Panc1 (cell line): ENCODE results near the gene WDFY3. TPM values are rescaled to one million over a fixed set of nuclear protein-coding genes. Genes with fewer than 3 reads are reported as not detected.

Experiments
- ATAC-seq: fragments of 200-7000 bp; cut with Tn5 transposase; 2 replicates; pipeline ENCODE4 v1.9.1; 2020; ENCODE audit warnings: mild to moderate bottlenecking, moderate library complexity
- BruUV-seq: library from RNA; stranded (reverse); fragments of 400-500 nt; replicated peaks from 2 replicates; lab custom pipeline; 2021; lab: Mats Ljungman, UMichigan
- CTCF ChIA-PET: fragments of 300-600 bp; sonication (Branson Sonifier 250); formaldehyde crosslinking; loops from one replicate; lab custom pipeline; 2022; ENCODE audit warnings: antibody characterized with exemption; lab: Charles Lee
- POLR2A ChIA-PET: fragments of 300-600 bp; sonication (Branson Sonifier 250); formaldehyde crosslinking; loops from one replicate; lab custom pipeline; 2022; ENCODE audit warnings: antibody characterized with exemption; lab: Charles Lee
- DNase-seq: peaks from one replicate; pipeline ENCODE4 v3.0.0-alpha.2; 2010; ENCODE audit warnings: low read depth, low spot score
- H3K27ac ChIP-seq: 2 replicates; pipeline ENCODE4 v1.5.1; 2011; ENCODE audit warnings: mild to moderate bottlenecking, low read length, inconsistent platforms
- H3K27me3 ChIP-seq: fragments of 200-500 bp; sonication (Bioruptor generic); 2 replicates; pipeline ENCODE4 v1.6.0; 2014; ENCODE audit warnings: low read length, inconsistent platforms; ENCODE audit not compliant: control insufficient read depth, insufficient read depth
- H3K36me3 ChIP-seq: fragments of 200-500 bp; sonication (Bioruptor generic); 2 replicates; pipeline ENCODE4 v1.5.1; 2014; ENCODE audit warnings: inconsistent platforms, mild to moderate bottlenecking, low read length, moderate library complexity; ENCODE audit not compliant: control insufficient read depth, insufficient read depth
- H3K4me1 ChIP-seq: 2 replicates; pipeline ENCODE4 v1.5.1; 2011; ENCODE audit warnings: inconsistent platforms, mild to moderate bottlenecking, low read length, moderate library complexity; ENCODE audit not compliant: control insufficient read depth, insufficient read depth
- H3K4me3 ChIP-seq, 2 experiments: 2 replicates each; pipeline ENCODE4 v1.5.1; 2011 to 2012; ENCODE audit warnings: low read depth in 2 of 2, low read length in 2 of 2, mild to moderate bottlenecking in 2 of 2, inconsistent platforms in 1 of 2, moderate library complexity in 1 of 2
- H3K9me3 ChIP-seq: fragments of 200-500 bp; sonication (Bioruptor generic); 2 replicates; pipeline ENCODE4 v1.5.1; 2014; ENCODE audit warnings: low read depth, mild to moderate bottlenecking, inconsistent platforms, low read length, moderate library complexity; ENCODE audit not compliant: control insufficient read depth, insufficient read depth
- POLR2AphosphoS5 ChIP-seq: IDR thresholded peaks from 2 replicates; pipeline ENCODE4 v1.6.1; 2012; ENCODE audit warnings: mild to moderate bottlenecking, low read depth, low read length, moderate library complexity
- REST ChIP-seq, 2 experiments: IDR thresholded peaks; 2 replicates each; pipeline ENCODE4 v1.6.1; 2011 to 2012; ENCODE audit warnings: low read depth in 2 of 2, control low read depth in 1 of 2, low read length in 1 of 2, mild to moderate bottlenecking in 1 of 2, moderate library complexity in 1 of 2; ENCODE audit not compliant: insufficient read depth in 1 of 2
- SIN3A ChIP-seq: IDR thresholded peaks from 2 replicates; pipeline ENCODE4 v1.6.1; 2012; ENCODE audit warnings: low read depth, mild to moderate bottlenecking, low read length, moderate library complexity, borderline replicate concordance; ENCODE audit not compliant: insufficient read depth
- TCF7L2 ChIP-seq: IDR thresholded peaks from 2 replicates; pipeline ENCODE4 v1.6.1; 2011; ENCODE audit warnings: mild to moderate bottlenecking, low read depth, low read length, inconsistent platforms
- in situ Hi-C: cut with HindIII; loops from 2 replicates; pipeline ENCODE4 v1.10.0; 2016; ENCODE audit warnings: low sequenced_read_pairs, low pct_unique_long_range_greater_than_20kb
- intact Hi-C: fragments of 100-400 bp; cut with micrococcal nuclease; formaldehyde crosslinking; loops from one replicate; pipeline ENCODE4 v1.10.0; 2022; ENCODE audit not compliant: unreplicated experiment
- total RNA-seq: library from RNA; stranded (reverse); gene quantifications from one replicate; pipeline ENCODE4 v1.2.1, GENCODE V29; 2021; ENCODE audit not compliant: unreplicated experiment
- TF ChIP-seq, protein P1 (sequence below): fragments of 450-650 bp; IDR thresholded peaks from 2 replicates; pipeline ENCODE4 v1.5.1; 2017; ENCODE audit warnings: mild to moderate bottlenecking

Gene WDFY3
- total RNA-seq, 1 experiment from 2014 or later, result 47.8 TPM

DNA sequence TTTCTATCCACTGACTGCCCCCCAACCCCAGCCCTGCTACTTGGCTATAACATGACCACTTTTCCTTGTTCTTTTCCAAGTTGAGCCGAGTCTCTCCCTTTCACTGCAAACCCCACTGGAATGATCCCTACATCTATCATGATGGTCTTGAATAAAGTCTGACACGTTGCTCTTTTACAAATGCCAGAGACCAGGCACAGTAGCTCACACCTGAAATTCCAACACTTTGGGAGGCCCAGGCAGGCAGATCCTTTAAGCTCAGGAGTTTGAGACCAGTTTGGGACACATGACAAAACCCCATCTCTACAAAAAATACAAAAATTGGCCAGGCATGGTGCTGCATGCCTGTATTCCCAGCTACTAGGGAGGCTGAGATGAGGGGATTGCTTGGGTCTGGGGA, 100.9 kb downstream of the WDFY3 start:
- no peak overlapping the region for H3K4me3 ChIP-seq
- intact Hi-C loops (no loop called here), in situ Hi-C loops (no loop called here)
- no peaks in the 10 kb centered on the region for H3K27me3 ChIP-seq
- H3K36me3 ChIP-seq, result no peaks in the 10 kb centered on the region
- DNase-seq (no peak), ATAC-seq (no peak)
- H3K27ac ChIP-seq, result no peak overlapping the region
- H3K4me1 ChIP-seq, result no peaks in the 10 kb centered on the region
- TF ChIP-seq SIN3A (no peak), POLR2AphosphoS5 (no peak), TCF7L2 (no peak), REST (IDR thresholded peaks at IDR 0.05; ENCODE audit: insufficient read depth in 1 of 2, low read depth in 2 of 2, low read length in 1 of 2) (no peak)
- TF ChIP-seq, protein P1, sequence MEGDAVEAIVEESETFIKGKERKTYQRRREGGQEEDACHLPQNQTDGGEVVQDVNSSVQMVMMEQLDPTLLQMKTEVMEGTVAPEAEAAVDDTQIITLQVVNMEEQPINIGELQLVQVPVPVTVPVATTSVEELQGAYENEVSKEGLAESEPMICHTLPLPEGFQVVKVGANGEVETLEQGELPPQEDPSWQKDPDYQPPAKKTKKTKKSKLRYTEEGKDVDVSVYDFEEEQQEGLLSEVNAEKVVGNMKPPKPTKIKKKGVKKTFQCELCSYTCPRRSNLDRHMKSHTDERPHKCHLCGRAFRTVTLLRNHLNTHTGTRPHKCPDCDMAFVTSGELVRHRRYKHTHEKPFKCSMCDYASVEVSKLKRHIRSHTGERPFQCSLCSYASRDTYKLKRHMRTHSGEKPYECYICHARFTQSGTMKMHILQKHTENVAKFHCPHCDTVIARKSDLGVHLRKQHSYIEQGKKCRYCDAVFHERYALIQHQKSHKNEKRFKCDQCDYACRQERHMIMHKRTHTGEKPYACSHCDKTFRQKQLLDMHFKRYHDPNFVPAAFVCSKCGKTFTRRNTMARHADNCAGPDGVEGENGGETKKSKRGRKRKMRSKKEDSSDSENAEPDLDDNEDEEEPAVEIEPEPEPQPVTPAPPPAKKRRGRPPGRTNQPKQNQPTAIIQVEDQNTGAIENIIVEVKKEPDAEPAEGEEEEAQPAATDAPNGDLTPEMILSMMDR, result no peak
- CTCF ChIA-PET, result no interaction called here
- no peaks in the 10 kb centered on the region for H3K9me3 ChIP-seq
- POLR2A ChIA-PET, result no interaction called here
- BruUV-seq, result no TSS peak

DNA sequence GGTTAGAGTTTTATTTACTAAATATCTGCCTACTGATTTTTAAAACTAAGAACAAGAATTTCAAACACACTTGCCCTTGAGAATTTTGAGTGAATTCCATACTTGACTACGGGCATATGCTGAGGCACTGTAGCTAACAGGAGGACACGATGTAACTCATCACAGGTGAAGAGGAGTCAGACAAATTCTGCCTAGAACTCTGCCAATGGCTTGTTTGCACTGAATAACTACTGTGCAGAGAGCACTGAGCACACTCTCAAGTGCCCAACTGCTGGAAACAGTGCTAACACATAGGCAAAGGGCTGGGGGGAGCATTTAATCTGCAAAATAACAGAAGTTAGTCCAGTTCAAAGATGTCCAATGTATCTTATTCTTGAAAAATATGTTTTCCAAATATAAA, 104.4 kb downstream of the WDFY3 start:
- in situ Hi-C loops, result no loop called here
- intact Hi-C loops, result no loop called here
- Histone ChIP-seq H3K36me3 (no peaks in the 10 kb centered on the region), H3K27me3 (no peaks in the 10 kb centered on the region), H3K9me3 (no peaks in the 10 kb centered on the region), H3K4me1 (no peaks in the 10 kb centered on the region), H3K27ac (no peak overlapping the region), H3K4me3 (no peak overlapping the region)
- ATAC-seq (no peak), DNase-seq (no peak)
- BruUV-seq, result no TSS peak
- CTCF ChIA-PET, result no interaction called here
- TF ChIP-seq POLR2AphosphoS5 (no peak), SIN3A (no peak), TCF7L2 (no peak)
- TF ChIP-seq, protein P1, result no peak
- POLR2A ChIA-PET, result no interaction called here
